Measurements from ENCODE around the gene CX3CL1. TPM values are rescaled to one million over a fixed set of nuclear protein-coding genes. Genes with fewer than 3 reads are reported as not detected.

Gene CX3CL1
- total RNA-seq, 6 donors from 2014 or later: 6.3 to 106 (median 31.7) TPM

- Histone ChIP-seq H3K4me3 (no peak overlapping the region), H3K27me3 (no peaks in the 10 kb centered on the region), H3K36me3 (no peaks in the 10 kb centered on the region), H3K9me3 (no peaks in the 10 kb centered on the region), H3K27ac (no peak overlapping the region), H3K4me1 (no peaks in the 10 kb centered on the region)
- WGBS, 2 donors: 92% methylated on average over 5 of the region's 5 CpGs
- DNase-seq: no peak
- TF ChIP-seq POLR2A (IDR thresholded peaks at IDR 0.05) (no peak), EP300 (IDR thresholded peaks at IDR 0.05) (no peak), POLR2AphosphoS5 (IDR thresholded peaks at IDR 0.05) (no peak), CTCF (IDR thresholded peaks at IDR 0.05) (no peak)
- no peak for ATAC-seq (ENCODE audit: low FRiP score in 2 of 2)
Measured at GRCh38 chr16:57355898-57356414, 16.3 kb upstream of the CX3CL1 start.

- Histone ChIP-seq H3K4me3 (no peak overlapping the region), H3K27ac (no peak overlapping the region), H3K36me3 (no peaks in the 10 kb centered on the region), H3K4me1 (no peaks in the 10 kb centered on the region), H3K9me3 (no peaks in the 10 kb centered on the region), H3K27me3 (no peaks in the 10 kb centered on the region)
- TF ChIP-seq POLR2AphosphoS5 (IDR thresholded peaks at IDR 0.05) (no peak), EP300 (IDR thresholded peaks at IDR 0.05) (no peak), CTCF (IDR thresholded peaks at IDR 0.05) (no peak), POLR2A (IDR thresholded peaks at IDR 0.05) (no peak)
- no peak for DNase-seq
- 95 to 98% methylated on average over 4 of the region's 4 CpGs for WGBS, 2 donors
- no peak for ATAC-seq (ENCODE audit: low FRiP score in 2 of 2)
Measured at GRCh38 chr16:57356547-57356946, 15.7 kb upstream of the CX3CL1 start.

- no peak overlapping the region for H3K4me3 ChIP-seq
- ATAC-seq (ENCODE audit: low FRiP score in 2 of 2): peak in 1 of 2 donors; percentile 71
- no peaks in the 10 kb centered on the region for H3K9me3 ChIP-seq
- TF ChIP-seq POLR2A (IDR thresholded peaks at IDR 0.05): no peak
- no peak for TF ChIP-seq CTCF (IDR thresholded peaks at IDR 0.05)
- TF ChIP-seq EP300 (IDR thresholded peaks at IDR 0.05): no peak
- no peak for TF ChIP-seq POLR2AphosphoS5 (IDR thresholded peaks at IDR 0.05)
- no peak for DNase-seq
- WGBS, 2 donors: 63 to 74% methylated on average over 9 of the region's 9 CpGs
- H3K27ac ChIP-seq: no peak overlapping the region
- no peaks in the 10 kb centered on the region for H3K36me3 ChIP-seq
- H3K27me3 ChIP-seq: no peaks in the 10 kb centered on the region
- H3K4me1 ChIP-seq: no peaks in the 10 kb centered on the region
Measured at GRCh38 chr16:57357330-57358085, 14.8 kb upstream of the CX3CL1 start.

- H3K4me3 ChIP-seq: no peak overlapping the region
- H3K27me3 ChIP-seq: no peaks in the 10 kb centered on the region
- ATAC-seq (ENCODE audit: low FRiP score in 2 of 2): no peak
- H3K4me1 ChIP-seq: no peaks in the 10 kb centered on the region
- H3K36me3 ChIP-seq: no peaks in the 10 kb centered on the region
- no peak for TF ChIP-seq POLR2A (IDR thresholded peaks at IDR 0.05)
- no peak for TF ChIP-seq CTCF (IDR thresholded peaks at IDR 0.05)
- no peak for TF ChIP-seq POLR2AphosphoS5 (IDR thresholded peaks at IDR 0.05)
- no peak for TF ChIP-seq EP300 (IDR thresholded peaks at IDR 0.05)
- 80 to 85% methylated on average over 5 to 7 of the region's 7 CpGs for WGBS, 2 donors
- no peaks in the 10 kb centered on the region for H3K9me3 ChIP-seq
- DNase-seq: no peak
- H3K27ac ChIP-seq: no peak overlapping the region
Measured at GRCh38 chr16:57358086-57358420, 14.2 kb upstream of the CX3CL1 start.

Data from upper lobe of left lung (tissue), 6 donors.